ENCODE data around the gene CFAP53. TPM values are rescaled to one million over a fixed set of nuclear protein-coding genes. Genes with fewer than 3 reads are reported as not detected.

Gene CFAP53
- total RNA-seq, 1 donor from 2014 or later: 0.26 TPM

- FAIRE-seq: no peak
- no peak overlapping the region for H3K4me3 ChIP-seq (ENCODE audit: low read depth, low read length)
These were observed 86.8 kb downstream of the CFAP53 start for GRCh38 chr18:50179465-50179864.

GRCh38 chr18:50177294-50177992, 88.9 kb downstream of the CFAP53 start:
- H3K27me3 ChIP-seq (ENCODE audit: control insufficient read depth, insufficient read depth, low read length): no peaks in the 10 kb centered on the region
- no peak for DNase-seq (ENCODE audit: low read depth)
- no peak for FAIRE-seq
- H3K36me3 ChIP-seq (ENCODE audit: control insufficient read depth, insufficient read depth, low read length): no peaks in the 10 kb centered on the region
- TF ChIP-seq, protein P1, sequence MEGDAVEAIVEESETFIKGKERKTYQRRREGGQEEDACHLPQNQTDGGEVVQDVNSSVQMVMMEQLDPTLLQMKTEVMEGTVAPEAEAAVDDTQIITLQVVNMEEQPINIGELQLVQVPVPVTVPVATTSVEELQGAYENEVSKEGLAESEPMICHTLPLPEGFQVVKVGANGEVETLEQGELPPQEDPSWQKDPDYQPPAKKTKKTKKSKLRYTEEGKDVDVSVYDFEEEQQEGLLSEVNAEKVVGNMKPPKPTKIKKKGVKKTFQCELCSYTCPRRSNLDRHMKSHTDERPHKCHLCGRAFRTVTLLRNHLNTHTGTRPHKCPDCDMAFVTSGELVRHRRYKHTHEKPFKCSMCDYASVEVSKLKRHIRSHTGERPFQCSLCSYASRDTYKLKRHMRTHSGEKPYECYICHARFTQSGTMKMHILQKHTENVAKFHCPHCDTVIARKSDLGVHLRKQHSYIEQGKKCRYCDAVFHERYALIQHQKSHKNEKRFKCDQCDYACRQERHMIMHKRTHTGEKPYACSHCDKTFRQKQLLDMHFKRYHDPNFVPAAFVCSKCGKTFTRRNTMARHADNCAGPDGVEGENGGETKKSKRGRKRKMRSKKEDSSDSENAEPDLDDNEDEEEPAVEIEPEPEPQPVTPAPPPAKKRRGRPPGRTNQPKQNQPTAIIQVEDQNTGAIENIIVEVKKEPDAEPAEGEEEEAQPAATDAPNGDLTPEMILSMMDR (IDR thresholded peaks at IDR 0.05; ENCODE audit: insufficient read depth, low read length, severe bottlenecking): no peak
- H3K4me3 ChIP-seq (ENCODE audit: low read depth, low read length): no peak overlapping the region

More at GRCh38 chr18:50179465-50179864, 86.8 kb downstream of the CFAP53 start:
- DNase-seq (ENCODE audit: low read depth): no peak
- Histone ChIP-seq H3K27me3 (ENCODE audit: control insufficient read depth, insufficient read depth, low read length) (no peaks in the 10 kb centered on the region), H3K36me3 (ENCODE audit: control insufficient read depth, insufficient read depth, low read length) (no peaks in the 10 kb centered on the region)
- TF ChIP-seq, protein P1 (IDR thresholded peaks at IDR 0.05; ENCODE audit: insufficient read depth, low read length, severe bottlenecking): no peak

Other genes starting within 250 kb of the CFAP53 start
- gene MYO5B, start 71.3 kb downstream of the CFAP53 start, total RNA-seq: 31.3 and 66.8 TPM in 2 replicates
- gene MBD1, start 15.0 kb upstream of the CFAP53 start, total RNA-seq: 127 and 221 TPM in 2 replicates
- 32.6 and 40.1 TPM in 2 replicates for gene CXXC1, start 21.2 kb upstream of the CFAP53 start, total RNA-seq
- 0.26 and 0.51 TPM in 2 replicates for gene SKA1, start 108.6 kb upstream of the CFAP53 start, total RNA-seq